Breast epithelium (tissue), 3 donors: Measurements from ENCODE around the gene ZNF593.

Experiments
- CTCF ChIP-seq, 3 donors: fragments of 450-650 bp; IDR thresholded peaks; one replicate each; pipeline ENCODE4 v1.5.1; 2016 to 2017; ENCODE audit warnings: antibody characterized with exemption in 3 of 3, mild to moderate bottlenecking in 3 of 3, moderate library complexity in 3 of 3
- POLR2A ChIP-seq: fragments of 450-650 bp; IDR thresholded peaks from one replicate; pipeline ENCODE4 v1.6.1; 2016; ENCODE audit warnings: antibody characterized with exemption, mild to moderate bottlenecking, moderate library complexity
- POLR2AphosphoS5 ChIP-seq, 3 donors: sonication (generic); formaldehyde crosslinking; IDR thresholded peaks; one replicate each; pipeline ENCODE4 v1.6.1; 2017; ENCODE audit warnings: antibody characterized with exemption in 3 of 3

- TF ChIP-seq CTCF (IDR thresholded peaks at IDR 0.05) (no peak), POLR2A (no peak), POLR2AphosphoS5 (IDR thresholded peaks at IDR 0.05) (no peak)
Measured at GRCh38 chr1:26159743-26160039, 10.0 kb upstream of the ZNF593 start.
